ENCODE results near the gene SLBP.

SLBP gene

GRCh38 chr4:1714303-1715001, 2.3 kb upstream of the SLBP start:
- Histone ChIP-seq H2AK5ac (ENCODE audit: low read length) (no peak overlapping the region), H3K23ac (ENCODE audit: low read length) (no peak overlapping the region), H3K4ac (ENCODE audit: low read depth, low read length) (no peak overlapping the region), H3K27me3 (ENCODE audit: insufficient read depth, low read length, poor library complexity) (no peaks in the 10 kb centered on the region), H3K9ac (ENCODE audit: low read length) (no peak overlapping the region), H3K4me1 (ENCODE audit: control insufficient read depth, low read depth, low read length) (no peaks in the 10 kb centered on the region), H2BK15ac (replicated peaks; ENCODE audit: low read depth) (no peak overlapping the region), H4K8ac (ENCODE audit: low read depth, low read length) (no peak overlapping the region), H3K79me1 (ENCODE audit: low read length) (peaks cover 15% of the 10 kb centered on the region), H3K18ac (ENCODE audit: low read length) (no peak overlapping the region), H2BK120ac (ENCODE audit: low read depth, low read length) (no peak overlapping the region), H2BK5ac (ENCODE audit: low read length) (no peak overlapping the region), H3K4me3 (ENCODE audit: low read length) (no peak overlapping the region), H3K36me3 (ENCODE audit: control insufficient read depth, insufficient read depth, low read length) (peaks cover 2% of the 10 kb centered on the region), H3K56ac (ENCODE audit: low read length) (peak overlapping the region; percentile 15), H3K27ac (ENCODE audit: low read depth, low read length) (no peak overlapping the region), H4K5ac (ENCODE audit: low read length) (no peak overlapping the region), H3K4me2 (ENCODE audit: low read length) (no peak overlapping the region), H3K79me2 (ENCODE audit: control insufficient read depth, insufficient read depth, low read length) (peaks cover 17% of the 10 kb centered on the region)
- peak; percentile 71 for DNase-seq
- WGBS (ENCODE audit: extremely low coverage, insufficient coverage, low lambda C conversion rate), result no CpG with 5 or more reads among the region's 9 CpGs

- H2BK5ac ChIP-seq (ENCODE audit: low read length), result no peak overlapping the region
- H2BK15ac ChIP-seq (replicated peaks; ENCODE audit: low read depth), result no peak overlapping the region
- DNase-seq, result peak; percentile 76
- no CpG with 5 or more reads among the region's 35 CpGs for WGBS (ENCODE audit: extremely low coverage, insufficient coverage, low lambda C conversion rate)
- H3K79me2 ChIP-seq (ENCODE audit: control insufficient read depth, insufficient read depth, low read length), result peaks cover 25% of the 10 kb centered on the region
- H3K4me3 ChIP-seq (ENCODE audit: low read length), result peak overlapping the region; percentile 80
- no peak overlapping the region for H2AK5ac ChIP-seq (ENCODE audit: low read length)
- no peak overlapping the region for H3K27ac ChIP-seq (ENCODE audit: low read depth, low read length)
- peaks cover 15% of the 10 kb centered on the region for H3K79me1 ChIP-seq (ENCODE audit: low read length)
- peak overlapping the region; percentile 94 for H3K56ac ChIP-seq (ENCODE audit: low read length)
- peak overlapping the region; percentile 75 for H3K9ac ChIP-seq (ENCODE audit: low read length)
- no peak overlapping the region for H2BK120ac ChIP-seq (ENCODE audit: low read depth, low read length)
- no peak overlapping the region for H3K4ac ChIP-seq (ENCODE audit: low read depth, low read length)
- H4K5ac ChIP-seq (ENCODE audit: low read length), result no peak overlapping the region
- no peaks in the 10 kb centered on the region for H3K4me1 ChIP-seq (ENCODE audit: control insufficient read depth, low read depth, low read length)
- peaks cover 2% of the 10 kb centered on the region for H3K36me3 ChIP-seq (ENCODE audit: control insufficient read depth, insufficient read depth, low read length)
- H3K23ac ChIP-seq (ENCODE audit: low read length), result peak overlapping the region; percentile 82
- H4K8ac ChIP-seq (ENCODE audit: low read depth, low read length), result no peak overlapping the region
- peak overlapping the region; percentile 98 for H3K4me2 ChIP-seq (ENCODE audit: low read length)
- H3K27me3 ChIP-seq (ENCODE audit: insufficient read depth, low read length, poor library complexity), result no peaks in the 10 kb centered on the region
- no peak overlapping the region for H3K18ac ChIP-seq (ENCODE audit: low read length)
Observed at GRCh38 chr4:1713003-1713851, 1.1 kb upstream of the SLBP start.

GRCh38 chr4:1711571-1712215, 426 bp downstream of the SLBP start:
- Histone ChIP-seq H2AK5ac (ENCODE audit: low read length) (peak overlapping the region; percentile 27), H3K4me1 (ENCODE audit: control insufficient read depth, low read depth, low read length) (no peaks in the 10 kb centered on the region), H3K18ac (ENCODE audit: low read length) (peak overlapping the region; percentile 73), H3K27ac (ENCODE audit: low read depth, low read length) (peak overlapping the region; percentile 95), H3K79me2 (ENCODE audit: control insufficient read depth, insufficient read depth, low read length) (peaks cover 26% of the 10 kb centered on the region), H3K4me3 (ENCODE audit: low read length) (peak overlapping the region; percentile 96), H4K5ac (ENCODE audit: low read length) (no peak overlapping the region), H3K56ac (ENCODE audit: low read length) (peak overlapping the region; percentile 98), H2BK15ac (replicated peaks; ENCODE audit: low read depth) (no peak overlapping the region), H3K4ac (ENCODE audit: low read depth, low read length) (peak overlapping the region; percentile 43), H3K23ac (ENCODE audit: low read length) (peak overlapping the region; percentile 80), H3K9ac (ENCODE audit: low read length) (peak overlapping the region; percentile 95), H3K27me3 (ENCODE audit: insufficient read depth, low read length, poor library complexity) (no peaks in the 10 kb centered on the region), H2BK5ac (ENCODE audit: low read length) (no peak overlapping the region), H4K8ac (ENCODE audit: low read depth, low read length) (no peak overlapping the region), H3K36me3 (ENCODE audit: control insufficient read depth, insufficient read depth, low read length) (no peaks in the 10 kb centered on the region), H2BK120ac (ENCODE audit: low read depth, low read length) (peak overlapping the region; percentile 37), H3K4me2 (ENCODE audit: low read length) (peak overlapping the region; percentile 90), H3K79me1 (ENCODE audit: low read length) (peaks cover 11% of the 10 kb centered on the region)
- WGBS (ENCODE audit: extremely low coverage, insufficient coverage, low lambda C conversion rate), result no CpG with 5 or more reads among the region's 85 CpGs
- DNase-seq, result peak; percentile 54

GRCh38 chr4:1711055-1711570, 1.0 kb downstream of the SLBP start:
- H2BK120ac ChIP-seq (ENCODE audit: low read depth, low read length), result no peak overlapping the region
- H3K18ac ChIP-seq (ENCODE audit: low read length), result no peak overlapping the region
- H3K79me1 ChIP-seq (ENCODE audit: low read length), result peaks cover 13% of the 10 kb centered on the region
- no peak overlapping the region for H3K4ac ChIP-seq (ENCODE audit: low read depth, low read length)
- H4K8ac ChIP-seq (ENCODE audit: low read depth, low read length), result no peak overlapping the region
- no peak overlapping the region for H2BK5ac ChIP-seq (ENCODE audit: low read length)
- no peak overlapping the region for H4K5ac ChIP-seq (ENCODE audit: low read length)
- no peaks in the 10 kb centered on the region for H3K27me3 ChIP-seq (ENCODE audit: insufficient read depth, low read length, poor library complexity)
- peak overlapping the region; percentile 80 for H3K23ac ChIP-seq (ENCODE audit: low read length)
- H3K79me2 ChIP-seq (ENCODE audit: control insufficient read depth, insufficient read depth, low read length), result peaks cover 30% of the 10 kb centered on the region
- peak overlapping the region; percentile 27 for H2AK5ac ChIP-seq (ENCODE audit: low read length)
- peaks cover 3% of the 10 kb centered on the region for H3K36me3 ChIP-seq (ENCODE audit: control insufficient read depth, insufficient read depth, low read length)
- peak overlapping the region; percentile 96 for H3K4me3 ChIP-seq (ENCODE audit: low read length)
- no peak for DNase-seq
- no peak overlapping the region for H3K27ac ChIP-seq (ENCODE audit: low read depth, low read length)
- peak overlapping the region; percentile 90 for H3K4me2 ChIP-seq (ENCODE audit: low read length)
- H3K4me1 ChIP-seq (ENCODE audit: control insufficient read depth, low read depth, low read length), result no peaks in the 10 kb centered on the region
- H3K56ac ChIP-seq (ENCODE audit: low read length), result peak overlapping the region; percentile 98
- peak overlapping the region; percentile 95 for H3K9ac ChIP-seq (ENCODE audit: low read length)
- whole genome bisulfite sequencing (ENCODE audit: extremely low coverage, insufficient coverage, low lambda C conversion rate), result no CpG with 5 or more reads among the region's 22 CpGs
- H2BK15ac ChIP-seq (replicated peaks; ENCODE audit: low read depth), result no peak overlapping the region

- H2BK5ac ChIP-seq (ENCODE audit: low read length), result no peak overlapping the region
- no peaks in the 10 kb centered on the region for H3K27me3 ChIP-seq (ENCODE audit: insufficient read depth, low read length, poor library complexity)
- no CpG with 5 or more reads among the region's 1 CpG for WGBS (ENCODE audit: extremely low coverage, insufficient coverage, low lambda C conversion rate)
- no peak overlapping the region for H3K4me2 ChIP-seq (ENCODE audit: low read length)
- H4K5ac ChIP-seq (ENCODE audit: low read length), result no peak overlapping the region
- no peak overlapping the region for H4K8ac ChIP-seq (ENCODE audit: low read depth, low read length)
- no peak overlapping the region for H2BK120ac ChIP-seq (ENCODE audit: low read depth, low read length)
- no peak overlapping the region for H3K27ac ChIP-seq (ENCODE audit: low read depth, low read length)
- no peak overlapping the region for H3K23ac ChIP-seq (ENCODE audit: low read length)
- no peak overlapping the region for H2AK5ac ChIP-seq (ENCODE audit: low read length)
- peaks cover 43% of the 10 kb centered on the region for H3K79me2 ChIP-seq (ENCODE audit: control insufficient read depth, insufficient read depth, low read length)
- H3K4me3 ChIP-seq (ENCODE audit: low read length), result no peak overlapping the region
- H3K4ac ChIP-seq (ENCODE audit: low read depth, low read length), result no peak overlapping the region
- H3K79me1 ChIP-seq (ENCODE audit: low read length), result peaks cover 24% of the 10 kb centered on the region
- no peaks in the 10 kb centered on the region for H3K4me1 ChIP-seq (ENCODE audit: control insufficient read depth, low read depth, low read length)
- peaks cover 4% of the 10 kb centered on the region for H3K36me3 ChIP-seq (ENCODE audit: control insufficient read depth, insufficient read depth, low read length)
- no peak overlapping the region for H3K18ac ChIP-seq (ENCODE audit: low read length)
- DNase-seq, result no peak
- H2BK15ac ChIP-seq (replicated peaks; ENCODE audit: low read depth), result no peak overlapping the region
- no peak overlapping the region for H3K56ac ChIP-seq (ENCODE audit: low read length)
- H3K9ac ChIP-seq (ENCODE audit: low read length), result no peak overlapping the region
Observed at GRCh38 chr4:1708581-1708980, 3.5 kb downstream of the SLBP start.
